Calu3 (cell line): Measurements from ENCODE around the gene CD79A. TPM values are rescaled to one million over a fixed set of nuclear protein-coding genes. Genes with fewer than 3 reads are reported as not detected.

Source experiments
- BruUV-seq: library from RNA; stranded (reverse); fragments of 400-500 nt; replicated peaks from 2 replicates; lab custom pipeline; 2021; lab: Mats Ljungman, UMichigan
- CTCF ChIA-PET: fragments of 300-600 bp; sonication (Branson Sonifier 250); formaldehyde crosslinking; loops from one replicate; lab custom pipeline; 2022; ENCODE audit warnings: antibody characterized with exemption; lab: Charles Lee
- DNase-seq: peaks from one replicate; pipeline ENCODE4 v3.0.0; 2022
- H3K27ac Mint-ChIP-seq: one replicate; pipeline ENCODE4 v1.8.0; 2022; ENCODE audit warnings: mixed read lengths; ENCODE audit not compliant: unreplicated experiment
- H3K27me3 Mint-ChIP-seq: one replicate; pipeline ENCODE4 v1.8.0; 2022; ENCODE audit warnings: mixed read lengths; ENCODE audit not compliant: unreplicated experiment
- H3K36me3 Mint-ChIP-seq: one replicate; pipeline ENCODE4 v1.8.0; 2022; ENCODE audit warnings: mild to moderate bottlenecking, moderate library complexity, mixed read lengths; ENCODE audit not compliant: insufficient read depth, unreplicated experiment
- H3K4me1 Mint-ChIP-seq: one replicate; pipeline ENCODE4 v1.8.0; 2022; ENCODE audit warnings: mild to moderate bottlenecking, low read depth, mixed read lengths; ENCODE audit not compliant: unreplicated experiment
- H3K4me3 Mint-ChIP-seq: one replicate; pipeline ENCODE4 v1.8.0; 2022; ENCODE audit warnings: mild to moderate bottlenecking, low read depth, moderate library complexity, mixed read lengths; ENCODE audit not compliant: unreplicated experiment
- H3K9me3 Mint-ChIP-seq: one replicate; pipeline ENCODE4 v1.8.0; 2022; ENCODE audit warnings: low read depth, mixed read lengths; ENCODE audit not compliant: unreplicated experiment
- intact Hi-C: fragments of 100-400 bp; cut with micrococcal nuclease; formaldehyde crosslinking; loops from one replicate; pipeline ENCODE4 v1.10.0; 2022; ENCODE audit not compliant: unreplicated experiment
- total RNA-seq: library from RNA; stranded (reverse); gene quantifications from 2 replicates; pipeline ENCODE4 v1.2.3, GENCODE V29; 2022
- TF ChIP-seq, protein P1 (sequence below): fragments of 200-600 bp; IDR thresholded peaks from one replicate; pipeline ENCODE4 v1.8.0; 2022; ENCODE audit warnings: antibody characterized with exemption; ENCODE audit not compliant: unreplicated experiment

Gene CD79A
- total RNA-seq, 1 experiment from 2014 or later = 0.45 TPM

DNA sequence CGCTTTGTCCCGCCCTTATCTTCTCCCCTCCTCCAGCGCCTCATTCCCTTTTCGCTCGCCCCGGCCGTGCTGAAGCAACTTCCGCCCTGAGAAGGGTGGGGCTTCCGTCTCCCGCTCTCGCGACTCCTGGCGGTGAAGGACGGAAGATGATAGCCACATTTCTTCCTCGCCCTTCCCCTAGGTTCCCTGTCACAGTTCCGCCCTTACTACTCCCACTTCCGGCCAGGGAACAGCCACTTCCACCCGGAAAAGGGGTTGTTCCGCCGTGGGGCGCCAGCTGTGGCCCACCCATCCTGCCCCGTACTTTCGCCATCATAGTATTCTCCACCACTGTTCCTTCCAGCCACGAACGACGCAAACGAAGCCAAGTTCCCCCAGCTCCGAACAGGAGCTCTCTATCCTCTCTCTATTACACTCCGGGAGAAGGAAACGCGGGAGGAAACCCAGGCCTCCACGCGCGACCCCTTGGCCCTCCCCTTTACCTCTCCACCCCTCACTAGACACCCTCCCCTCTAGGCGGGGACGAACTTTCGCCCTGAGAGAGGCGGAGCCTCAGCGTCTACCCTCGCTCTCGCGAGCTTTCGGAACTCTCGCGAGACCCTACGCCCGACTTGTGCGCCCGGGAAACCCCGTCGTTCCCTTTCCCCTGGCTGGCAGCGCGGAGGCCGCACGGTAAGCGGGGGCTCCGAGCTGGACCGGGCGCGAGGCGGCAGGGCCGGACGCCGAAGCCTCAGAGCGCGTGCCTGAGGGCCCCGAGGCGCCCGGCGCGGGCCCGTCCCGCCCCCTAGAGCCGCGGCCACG is 17.3 kb upstream of the CD79A start, which contains the start of gene RPS19:
RPS19 (plus strand) TSS at position 638 of the 801 bp plus-strand sequence. CDS start 520 bp downstream, outside the sequence.
- intact Hi-C loops = no loop called here
- CTCF ChIA-PET = interaction anchor here (0.6 to 2.5 kb wide), 13 partner anchors 9 to 734 kb away, joined by 3 to 11 read pairs (median 5); no protein-coding TSS in a partner anchor
- no TSS peak for BruUV-seq
- no peaks in the 10 kb centered on the region for H3K9me3 Mint-ChIP-seq
- peaks cover 34% of the 10 kb centered on the region for H3K4me1 Mint-ChIP-seq
- H3K36me3 Mint-ChIP-seq = peaks cover 57% of the 10 kb centered on the region
- peak within 1 kb of the TSS; percentile 80 for H3K4me3 Mint-ChIP-seq
- peak within 1 kb of the TSS; percentile 86 for H3K27ac Mint-ChIP-seq
- peak; percentile 98 for DNase-seq
- H3K27me3 Mint-ChIP-seq = peaks cover 8% of the 10 kb centered on the region
- TF ChIP-seq, protein P1, sequence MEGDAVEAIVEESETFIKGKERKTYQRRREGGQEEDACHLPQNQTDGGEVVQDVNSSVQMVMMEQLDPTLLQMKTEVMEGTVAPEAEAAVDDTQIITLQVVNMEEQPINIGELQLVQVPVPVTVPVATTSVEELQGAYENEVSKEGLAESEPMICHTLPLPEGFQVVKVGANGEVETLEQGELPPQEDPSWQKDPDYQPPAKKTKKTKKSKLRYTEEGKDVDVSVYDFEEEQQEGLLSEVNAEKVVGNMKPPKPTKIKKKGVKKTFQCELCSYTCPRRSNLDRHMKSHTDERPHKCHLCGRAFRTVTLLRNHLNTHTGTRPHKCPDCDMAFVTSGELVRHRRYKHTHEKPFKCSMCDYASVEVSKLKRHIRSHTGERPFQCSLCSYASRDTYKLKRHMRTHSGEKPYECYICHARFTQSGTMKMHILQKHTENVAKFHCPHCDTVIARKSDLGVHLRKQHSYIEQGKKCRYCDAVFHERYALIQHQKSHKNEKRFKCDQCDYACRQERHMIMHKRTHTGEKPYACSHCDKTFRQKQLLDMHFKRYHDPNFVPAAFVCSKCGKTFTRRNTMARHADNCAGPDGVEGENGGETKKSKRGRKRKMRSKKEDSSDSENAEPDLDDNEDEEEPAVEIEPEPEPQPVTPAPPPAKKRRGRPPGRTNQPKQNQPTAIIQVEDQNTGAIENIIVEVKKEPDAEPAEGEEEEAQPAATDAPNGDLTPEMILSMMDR = peak; percentile 87

DNA sequence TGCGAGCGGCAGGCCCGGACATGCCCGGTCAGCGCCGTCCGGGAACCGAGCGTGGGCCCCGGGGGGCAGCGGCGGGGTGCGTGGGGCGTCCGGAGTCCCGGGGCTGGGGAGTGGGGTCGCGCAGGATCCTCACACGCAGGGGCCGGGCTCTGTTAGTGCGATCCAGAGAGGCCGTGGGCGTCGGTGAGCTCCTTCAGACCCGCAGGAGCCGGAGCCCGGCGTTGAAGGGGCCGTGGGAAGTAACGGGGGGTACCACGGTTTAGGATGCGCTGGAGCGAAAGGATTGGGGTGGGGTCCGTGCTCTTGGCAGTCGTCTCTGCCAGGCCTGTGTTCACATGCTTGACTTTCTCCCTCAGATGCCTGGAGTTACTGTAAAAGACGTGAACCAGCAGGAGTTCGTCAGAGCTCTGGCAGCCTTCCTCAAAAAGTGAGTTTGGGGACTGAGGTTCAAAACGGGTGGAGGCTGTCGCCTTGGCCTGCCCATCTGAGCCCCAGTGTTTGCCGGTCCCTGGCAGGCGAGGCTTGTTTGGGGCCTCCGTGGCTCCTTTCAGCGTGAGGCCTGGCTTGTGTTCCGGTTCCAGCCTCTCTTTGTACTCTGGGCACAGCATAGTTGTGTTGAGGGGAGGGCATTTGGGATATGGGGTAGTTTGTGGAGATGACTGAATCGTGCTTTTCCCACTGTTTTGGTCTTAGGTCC is 16.5 kb upstream of the CD79A start:
- peaks cover 34% of the 10 kb centered on the region for H3K4me1 Mint-ChIP-seq
- H3K27ac Mint-ChIP-seq = peak overlapping the region; percentile 86
- no peaks in the 10 kb centered on the region for H3K9me3 Mint-ChIP-seq
- peaks cover 65% of the 10 kb centered on the region for H3K36me3 Mint-ChIP-seq
- no TSS peak for BruUV-seq
- no peak for DNase-seq
- TF ChIP-seq, protein P1 = no peak
- CTCF ChIA-PET = interaction anchor here (1.2 to 2.5 kb wide), 8 partner anchors 10 to 174 kb away, joined by 3 to 11 read pairs (median 8); no protein-coding TSS in a partner anchor
- peak overlapping the region; percentile 80 for H3K4me3 Mint-ChIP-seq
- intact Hi-C loops = no loop called here
- peaks cover under 1% of the 10 kb centered on the region for H3K27me3 Mint-ChIP-seq

DNA sequence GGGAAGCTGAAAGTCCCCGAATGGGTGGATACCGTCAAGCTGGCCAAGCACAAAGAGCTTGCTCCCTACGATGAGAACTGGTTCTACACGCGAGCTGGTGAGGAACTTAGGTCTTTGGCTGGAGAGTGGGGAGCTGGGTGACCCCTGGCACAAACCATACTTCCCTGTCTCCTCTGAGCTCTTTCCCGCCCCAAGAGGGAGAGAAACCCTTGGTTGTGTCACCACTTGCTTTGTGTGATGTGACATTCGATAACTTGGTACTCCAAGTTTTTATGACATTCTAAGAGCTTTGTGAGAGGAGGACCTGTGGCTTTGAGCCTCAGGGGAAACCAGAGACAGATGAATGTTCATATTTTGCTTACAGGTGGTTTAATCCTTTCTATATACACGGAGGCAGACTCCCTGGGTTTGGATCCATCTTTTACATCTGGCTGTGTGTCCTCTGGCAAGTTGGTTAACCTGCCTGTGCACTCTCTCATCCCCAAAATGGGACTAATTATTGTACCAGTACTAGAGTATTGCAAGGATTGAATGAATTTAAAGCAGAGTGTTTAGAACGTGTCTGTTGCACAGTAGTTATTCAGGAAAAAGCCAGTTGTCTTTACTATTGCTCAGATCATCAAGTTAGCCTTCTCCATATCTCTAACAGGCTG is 15.8 kb upstream of the CD79A start:
- intact Hi-C loops = no loop called here
- CTCF ChIA-PET = interaction anchor here (1.9 to 2.5 kb wide), 3 partner anchors 9 to 27 kb away, joined by 5 to 11 read pairs (median 10); no protein-coding TSS in a partner anchor
- H3K4me1 Mint-ChIP-seq = peaks cover 38% of the 10 kb centered on the region
- H3K4me3 Mint-ChIP-seq = peak overlapping the region; percentile 80
- BruUV-seq = no TSS peak
- DNase-seq = no peak
- H3K36me3 Mint-ChIP-seq = peaks cover 72% of the 10 kb centered on the region
- TF ChIP-seq, protein P1 = no peak
- H3K27ac Mint-ChIP-seq = peak overlapping the region; percentile 86
- no peaks in the 10 kb centered on the region for H3K27me3 Mint-ChIP-seq
- H3K9me3 Mint-ChIP-seq = no peaks in the 10 kb centered on the region

GRCh38 chr19:41861846-41862245 is 15.2 kb upstream of the CD79A start:
- TF ChIP-seq, protein P1 = no peak
- no TSS peak for BruUV-seq
- CTCF ChIA-PET = interaction anchor here (2.5 kb wide), 1 partner anchor 26 kb away, joined by 10 read pairs; no protein-coding TSS in a partner anchor
- Mint-ChIP-seq H3K9me3 (no peaks in the 10 kb centered on the region), H3K36me3 (peaks cover 78% of the 10 kb centered on the region), H3K27me3 (no peaks in the 10 kb centered on the region), H3K27ac (peak overlapping the region; percentile 86), H3K4me3 (peak overlapping the region; percentile 80), H3K4me1 (peaks cover 42% of the 10 kb centered on the region)
- DNase-seq = no peak
- intact Hi-C loops = no loop called here
